GM21529 (cell line): ENCODE results near the gene TCF21.
"Not testable (repeated sequence)": the region's sequence is repeated elsewhere in the genome, so short reads cannot be mapped to it uniquely, and the experiment has no call there.

ENCODE experiments used
- ATAC-seq: cut with Tn5 transposase; IDR thresholded peaks from one replicate; pipeline ENCODE4 v1.9.1; 2021; ENCODE audit not compliant: unreplicated experiment

TCF21 gene

GRCh38 chr6:133888929-133889556 is at the start of gene TCF21:
TCF21 (plus strand) TSS chr6:133889113; CDS start chr6:133889398, 285 bp downstream.
- no peak for ATAC-seq

GRCh38 chr6:133841176-133841575 is 47.7 kb upstream of the TCF21 start:
- no peak for ATAC-seq

- no peak for ATAC-seq
These were observed 45.8 kb upstream of the TCF21 start for GRCh38 chr6:133843098-133843497.

GRCh38 chr6:133844709-133845108 is 44.2 kb upstream of the TCF21 start:
- no peak for ATAC-seq

- no peak for ATAC-seq
These were observed 34.9 kb upstream of the TCF21 start for GRCh38 chr6:133854041-133854363.

GRCh38 chr6:133854364-133855275 is 34.3 kb upstream of the TCF21 start:
- no peak for ATAC-seq

- ATAC-seq = no peak
These were observed 33.5 kb upstream of the TCF21 start for GRCh38 chr6:133855276-133855990.

GRCh38 chr6:133855991-133856370 is 32.9 kb upstream of the TCF21 start:
- ATAC-seq = no peak

- no peak for ATAC-seq
These were observed 32.0 kb upstream of the TCF21 start for GRCh38 chr6:133856911-133857310.

GRCh38 chr6:133857696-133858095 is 31.2 kb upstream of the TCF21 start:
- ATAC-seq = no peak

GRCh38 chr6:133861337-133861736 is 27.6 kb upstream of the TCF21 start:
- ATAC-seq = not testable (repeated sequence)

GRCh38 chr6:133863228-133863627 is 25.7 kb upstream of the TCF21 start:
- ATAC-seq = no peak

- no peak for ATAC-seq
These were observed 23.2 kb upstream of the TCF21 start for GRCh38 chr6:133865680-133866079.

GRCh38 chr6:133871131-133871530 is 17.8 kb upstream of the TCF21 start:
- no peak for ATAC-seq

- no peak for ATAC-seq
These were observed 15.4 kb upstream of the TCF21 start for GRCh38 chr6:133873538-133873937.

GRCh38 chr6:133877116-133877515 is 11.8 kb upstream of the TCF21 start:
- no peak for ATAC-seq

GRCh38 chr6:133880006-133880405 is 8.9 kb upstream of the TCF21 start:
- ATAC-seq = no peak

GRCh38 chr6:133880896-133881295 is 8.0 kb upstream of the TCF21 start:
- no peak for ATAC-seq

GRCh38 chr6:133886104-133886775 is 2.7 kb upstream of the TCF21 start:
- no peak for ATAC-seq

- ATAC-seq = no peak
These were observed 1.6 kb upstream of the TCF21 start for GRCh38 chr6:133887156-133887879.

- ATAC-seq = no peak
These were observed 1.1 kb upstream of the TCF21 start for GRCh38 chr6:133887880-133888230.
